ENCODE results near the gene RANBP9.

DNA sequence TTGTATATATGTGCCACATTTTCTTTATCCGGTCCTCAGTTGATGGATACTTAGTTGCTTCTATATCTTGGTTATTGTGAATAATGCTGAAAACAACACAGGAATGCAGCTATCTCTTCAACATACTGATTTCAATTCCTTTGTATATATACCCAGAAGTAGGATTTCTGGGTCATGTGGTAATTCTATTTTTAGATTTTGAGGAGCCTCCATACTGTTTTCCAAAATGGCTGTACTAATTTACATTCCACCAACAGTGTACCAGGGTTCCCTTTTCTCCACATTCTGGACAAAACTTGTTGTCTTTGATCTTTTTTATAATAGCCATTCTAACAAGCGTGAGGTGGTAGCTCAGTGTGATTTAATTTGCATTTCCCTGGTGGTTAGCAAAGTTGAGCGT is 135.6 kb downstream of the RANBP9 start:
- TF ChIP-seq, protein P1, sequence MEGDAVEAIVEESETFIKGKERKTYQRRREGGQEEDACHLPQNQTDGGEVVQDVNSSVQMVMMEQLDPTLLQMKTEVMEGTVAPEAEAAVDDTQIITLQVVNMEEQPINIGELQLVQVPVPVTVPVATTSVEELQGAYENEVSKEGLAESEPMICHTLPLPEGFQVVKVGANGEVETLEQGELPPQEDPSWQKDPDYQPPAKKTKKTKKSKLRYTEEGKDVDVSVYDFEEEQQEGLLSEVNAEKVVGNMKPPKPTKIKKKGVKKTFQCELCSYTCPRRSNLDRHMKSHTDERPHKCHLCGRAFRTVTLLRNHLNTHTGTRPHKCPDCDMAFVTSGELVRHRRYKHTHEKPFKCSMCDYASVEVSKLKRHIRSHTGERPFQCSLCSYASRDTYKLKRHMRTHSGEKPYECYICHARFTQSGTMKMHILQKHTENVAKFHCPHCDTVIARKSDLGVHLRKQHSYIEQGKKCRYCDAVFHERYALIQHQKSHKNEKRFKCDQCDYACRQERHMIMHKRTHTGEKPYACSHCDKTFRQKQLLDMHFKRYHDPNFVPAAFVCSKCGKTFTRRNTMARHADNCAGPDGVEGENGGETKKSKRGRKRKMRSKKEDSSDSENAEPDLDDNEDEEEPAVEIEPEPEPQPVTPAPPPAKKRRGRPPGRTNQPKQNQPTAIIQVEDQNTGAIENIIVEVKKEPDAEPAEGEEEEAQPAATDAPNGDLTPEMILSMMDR (IDR thresholded peaks at IDR 0.05) = no peak
- TF ChIP-seq POLR2A (IDR thresholded peaks at IDR 0.05) = no peak
